Activated CD4-positive, alpha-beta T cell treated with anti-CD3 and anti-CD28 coated beads, Interleukin-2, amount 50 U/mL, for 16 hours (primary cell): ENCODE measurements around the gene LRMDA.

Experiments
- DNase-seq: peaks from one replicate; pipeline ENCODE4 v3.0.0-alpha.2; 2020

The LRMDA gene

DNA sequence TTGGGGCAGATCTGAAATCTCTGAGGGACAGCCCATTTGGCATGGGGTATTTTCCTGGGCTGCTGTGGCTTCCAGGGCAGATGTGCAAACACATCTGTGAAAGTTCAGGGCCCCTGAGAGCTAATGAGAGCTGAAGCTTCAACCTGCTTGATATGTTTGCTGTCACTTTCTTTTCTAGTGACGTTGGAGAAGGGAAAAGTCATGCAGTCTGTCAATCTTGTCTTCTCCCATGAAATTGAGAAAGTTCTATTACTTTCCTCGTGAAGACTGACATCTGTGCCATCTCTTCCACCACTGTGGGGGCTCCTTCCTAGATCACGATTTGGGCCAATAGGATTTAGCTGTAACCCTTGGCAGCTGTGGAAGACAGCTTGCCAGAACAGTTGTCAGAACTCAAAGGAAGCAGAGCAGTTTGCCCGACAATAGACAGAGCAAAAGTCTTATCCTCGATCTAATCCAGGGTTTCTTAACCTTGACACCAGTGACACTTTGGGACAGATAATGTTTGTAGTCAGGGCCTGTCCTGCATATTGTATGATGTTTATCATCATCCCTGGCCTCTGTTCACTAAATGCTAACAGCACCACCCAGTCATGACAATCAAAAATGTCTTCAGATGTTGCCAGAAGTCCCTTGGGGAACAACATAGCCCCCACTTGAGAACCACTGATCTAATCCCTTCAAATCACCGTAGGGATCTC lies 586.5 kb downstream of the LRMDA start:
- no peak for DNase-seq

DNA sequence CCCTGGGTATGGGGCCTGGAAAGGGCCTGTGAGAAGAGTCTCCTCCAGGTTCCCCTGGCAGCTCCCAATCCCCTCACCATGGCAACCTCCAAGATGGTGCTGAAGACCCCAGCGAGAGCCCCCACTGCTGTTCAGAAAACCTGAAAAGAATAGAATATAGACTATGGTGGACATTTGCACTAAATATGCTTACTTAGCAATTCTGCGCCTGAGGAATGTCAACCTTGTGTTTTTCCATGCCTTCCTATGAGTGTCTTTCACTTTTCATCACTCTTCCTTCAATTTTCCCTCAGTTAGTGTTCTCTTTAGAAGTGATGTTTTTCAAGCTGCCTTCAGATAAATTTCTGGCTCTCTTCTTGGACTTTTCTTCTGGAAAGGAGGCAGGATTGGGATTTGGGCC lies 589.2 kb downstream of the LRMDA start:
- no peak for DNase-seq

GRCh38 chr10:76021398-76021797 lies 590.0 kb downstream of the LRMDA start:
- DNase-seq: no peak

- no peak for DNase-seq
These were observed 590.9 kb downstream of the LRMDA start for GRCh38 chr10:76022366-76022765.

- DNase-seq: no peak
These were observed 591.6 kb downstream of the LRMDA start for GRCh38 chr10:76023007-76023406.

GRCh38 chr10:76024460-76025123 lies 593.2 kb downstream of the LRMDA start:
- DNase-seq: no peak

GRCh38 chr10:76025124-76025477 lies 593.7 kb downstream of the LRMDA start:
- DNase-seq: no peak

- no peak for DNase-seq
These were observed 594.9 kb downstream of the LRMDA start for GRCh38 chr10:76026176-76026771.

DNA sequence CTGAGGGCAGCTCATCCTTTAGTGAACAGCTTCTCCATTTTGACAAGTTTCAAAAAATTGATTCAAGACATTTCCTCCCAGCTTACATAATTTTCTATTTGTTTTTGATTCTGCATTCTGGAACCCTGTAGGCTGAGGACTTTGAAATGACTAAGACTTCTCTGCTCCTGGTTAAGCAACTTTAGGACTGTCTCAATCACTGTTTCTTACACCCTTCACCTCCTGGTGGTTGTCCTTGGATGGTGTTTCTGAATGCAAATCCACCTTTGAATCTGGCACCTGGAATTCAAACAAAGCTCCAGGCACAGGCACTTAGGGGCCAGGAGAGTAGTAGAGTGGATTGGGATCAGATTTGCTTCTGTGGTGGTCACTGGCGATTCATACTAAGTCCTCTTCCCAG lies 595.5 kb downstream of the LRMDA start:
- no peak for DNase-seq

- no peak for DNase-seq
These were observed 598.4 kb downstream of the LRMDA start for GRCh38 chr10:76029782-76030181.

DNA sequence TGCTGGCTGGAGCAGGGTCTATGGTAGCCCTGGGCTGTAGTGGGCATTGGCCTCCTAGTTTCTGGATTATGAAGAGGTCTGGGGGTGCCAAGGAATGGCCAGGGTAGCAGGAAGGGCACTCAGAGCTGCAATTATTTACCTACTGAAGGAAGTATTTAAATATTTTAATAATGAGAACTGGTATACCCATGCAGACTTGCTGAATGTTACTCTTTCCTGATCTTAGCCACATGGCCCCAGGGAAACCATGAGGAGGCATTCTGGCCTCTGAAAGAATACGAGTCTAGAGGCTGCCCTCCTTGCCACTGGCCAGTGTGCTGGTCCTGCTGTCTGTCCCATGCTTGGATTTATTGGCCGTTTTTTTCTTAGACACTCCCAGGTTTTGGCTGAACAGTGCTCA lies 599.7 kb downstream of the LRMDA start:
- DNase-seq: no peak

GRCh38 chr10:76031769-76032699 lies 600.6 kb downstream of the LRMDA start:
- DNase-seq: no peak

DNA sequence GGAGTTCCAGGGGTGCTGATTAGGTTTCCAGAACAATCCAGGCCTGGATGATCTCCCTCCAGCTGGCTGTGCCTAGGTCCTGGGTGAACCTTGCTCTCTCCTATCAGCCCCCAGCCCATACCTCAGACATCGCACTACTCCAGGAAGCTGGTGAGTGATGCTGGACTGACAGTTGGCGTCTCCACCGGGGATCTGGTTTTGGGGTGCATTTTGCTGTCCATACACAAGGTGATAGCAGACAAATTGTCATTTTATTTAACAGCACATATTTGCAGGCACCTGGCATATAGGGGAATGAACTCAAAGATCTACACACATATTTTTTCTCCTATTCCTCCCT lies 601.2 kb downstream of the LRMDA start:
- DNase-seq: no peak

GRCh38 chr10:76033457-76034196 lies 602.2 kb downstream of the LRMDA start:
- DNase-seq: no peak

DNA sequence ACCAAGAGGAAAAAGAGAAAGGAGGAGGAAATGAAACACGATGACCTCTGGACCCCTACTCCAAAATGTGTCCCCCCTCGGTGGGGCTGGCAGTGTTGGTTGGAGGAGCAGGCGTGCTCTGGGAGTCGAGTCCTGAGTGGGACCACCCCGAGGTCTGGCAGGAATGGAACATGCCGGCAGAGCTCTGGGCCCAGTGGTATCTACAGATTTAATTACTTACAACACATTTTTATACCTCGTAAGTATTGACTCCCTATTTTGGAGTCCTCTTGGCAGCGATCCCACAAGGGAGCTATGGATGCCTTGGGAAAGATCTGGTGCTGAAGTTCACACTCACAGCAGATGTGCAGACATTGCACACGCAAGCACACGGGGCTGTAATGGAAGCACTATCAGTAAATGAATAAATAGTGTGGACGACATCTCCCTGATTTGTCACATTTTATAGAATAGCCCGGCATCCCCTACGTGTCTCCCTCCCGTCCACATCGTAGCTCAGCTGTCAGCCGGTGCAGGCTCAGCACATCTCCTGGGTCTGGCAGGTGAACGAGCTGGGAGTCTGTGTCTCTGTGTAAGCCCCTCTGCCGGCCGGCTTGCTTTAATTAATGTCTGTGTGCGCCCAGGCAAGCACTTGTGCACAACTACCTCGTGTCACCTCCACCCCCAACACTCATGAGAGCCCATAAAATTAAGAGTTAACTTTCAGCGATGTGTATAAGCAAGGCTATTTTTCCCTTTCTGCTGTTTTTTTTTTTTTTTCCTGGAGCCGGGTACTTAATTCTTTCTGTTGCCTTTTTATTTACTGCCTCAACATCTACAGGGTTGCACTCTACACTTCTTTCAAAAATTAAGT lies 603.2 kb downstream of the LRMDA start:
- no peak for DNase-seq

DNA sequence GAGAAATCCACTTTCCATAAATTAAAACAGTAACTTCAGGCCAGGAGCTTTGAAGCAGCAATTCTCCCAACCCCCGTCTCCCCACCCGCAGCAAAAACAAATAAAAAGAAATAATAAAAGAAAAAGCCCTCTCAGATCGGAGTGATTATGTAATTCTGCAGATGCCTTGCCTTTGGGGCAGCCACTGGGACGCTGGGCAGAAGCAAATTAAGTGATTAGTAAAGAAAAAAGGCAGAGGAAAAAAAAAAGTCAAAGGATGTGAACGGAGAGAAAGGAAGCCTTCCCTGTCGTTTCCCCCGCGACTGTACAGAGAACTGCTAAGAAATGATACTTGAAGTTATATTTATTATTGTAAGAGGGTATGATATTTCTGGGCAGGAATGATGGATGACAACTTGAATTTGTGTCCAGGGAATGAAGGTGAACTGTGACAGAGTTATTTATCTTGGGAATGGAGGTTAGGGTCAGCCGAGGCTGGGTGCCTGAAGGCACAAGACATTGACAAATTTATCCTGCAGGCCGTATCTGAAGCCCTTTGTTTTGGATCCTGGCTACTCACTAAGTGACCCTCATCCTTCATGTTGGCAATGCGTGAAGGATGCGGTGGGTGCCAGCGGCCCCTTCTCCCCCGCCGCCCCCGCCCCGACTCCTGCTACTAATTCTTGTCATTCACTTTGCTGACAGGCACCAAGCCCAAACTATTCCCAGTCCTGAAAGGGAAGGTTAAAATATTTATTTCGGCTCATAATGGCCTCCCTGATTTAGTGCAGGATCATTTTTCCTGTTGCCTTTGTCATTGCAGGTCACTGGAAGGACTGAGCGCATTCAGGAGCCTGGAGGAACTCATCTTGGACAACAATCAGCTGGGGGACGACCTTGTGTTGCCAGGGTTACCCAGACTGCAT lies 604.0 kb downstream of the LRMDA start:
- no peak for DNase-seq

DNA sequence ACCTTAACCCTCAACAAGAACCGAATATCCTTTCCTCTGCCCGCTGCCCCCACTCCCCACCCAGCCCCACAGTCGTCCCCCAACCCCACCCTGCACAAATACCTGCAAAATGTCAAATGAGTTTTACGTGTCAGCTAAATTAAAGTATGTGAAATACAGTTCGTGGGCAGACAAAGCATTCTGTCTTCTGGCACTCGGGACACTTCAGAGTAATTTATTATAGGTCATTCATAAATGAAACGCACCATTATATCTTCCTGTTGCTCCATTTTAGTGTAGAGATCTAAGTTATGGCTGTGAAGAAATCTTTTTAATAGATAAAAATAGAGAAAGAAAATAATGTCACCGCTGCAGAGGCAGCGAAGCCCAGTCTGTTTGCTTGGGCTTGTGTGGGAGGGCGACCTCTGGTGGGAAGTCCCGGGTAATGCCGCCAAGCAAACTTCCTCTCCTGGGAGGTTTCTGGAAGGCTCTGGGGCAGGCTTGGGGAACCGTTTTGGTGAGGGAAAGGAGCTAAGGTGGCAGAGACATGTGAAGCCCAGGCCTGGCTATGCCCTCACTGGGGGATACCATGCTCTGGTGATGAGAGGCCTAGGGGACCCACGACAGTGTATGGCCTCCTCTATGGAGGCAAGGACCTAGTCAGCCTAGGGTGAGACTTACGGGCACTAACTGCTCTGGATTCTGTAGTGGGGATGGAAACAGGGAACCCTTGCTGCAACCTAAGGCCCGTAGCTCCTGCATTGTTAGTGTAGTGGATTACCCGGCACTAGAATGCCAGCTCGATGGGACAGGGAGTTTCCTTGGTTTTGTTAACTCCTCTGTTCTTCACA lies 604.9 kb downstream of the LRMDA start:
- DNase-seq: peak; percentile 42

GRCh38 chr10:76036962-76037361 lies 605.5 kb downstream of the LRMDA start:
- no peak for DNase-seq

GRCh38 chr10:76037531-76038155 lies 606.2 kb downstream of the LRMDA start:
- no peak for DNase-seq
